GM18519 (cell line): ENCODE data around the gene KLF17.

Experiments used
- ATAC-seq: cut with Tn5 transposase; IDR thresholded peaks from one replicate; pipeline ENCODE4 v1.9.1; 2021; ENCODE audit warnings: mild to moderate bottlenecking, moderate library complexity; ENCODE audit not compliant: unreplicated experiment, low FRiP score

The KLF17 gene

GRCh38 chr1:44118682-44119081, at the start of gene KLF17:
Gene KLF17 (plus strand): TSS chr1:44118821. CDS start chr1:44118908, 87 bp downstream.
- ATAC-seq = no peak

- ATAC-seq = no peak
Observed at GRCh38 chr1:44071461-44071860, 47.2 kb upstream of the KLF17 start.

- ATAC-seq = no peak
Observed at GRCh38 chr1:44072204-44072603, 46.4 kb upstream of the KLF17 start.

DNA sequence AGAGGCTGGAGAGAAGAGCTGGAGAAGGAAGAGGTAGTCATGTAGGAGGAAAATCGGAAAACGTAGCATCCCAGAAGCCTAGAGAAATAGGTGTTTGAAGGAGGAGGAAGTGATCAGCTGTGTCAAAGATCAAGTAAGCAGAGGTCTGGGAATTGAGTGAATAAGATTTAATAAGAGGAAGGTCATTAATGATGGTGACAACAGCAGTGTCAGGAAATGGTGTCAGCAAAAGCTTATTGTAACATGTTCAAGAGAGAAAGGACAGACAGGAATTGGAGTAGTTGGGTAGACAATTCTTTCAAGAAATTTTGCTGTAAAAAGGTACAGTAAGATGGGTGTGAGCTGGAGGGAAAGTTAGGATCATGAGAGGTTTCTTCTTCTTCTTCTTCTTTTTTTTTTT, 45.8 kb upstream of the KLF17 start:
- ATAC-seq = no peak

DNA sequence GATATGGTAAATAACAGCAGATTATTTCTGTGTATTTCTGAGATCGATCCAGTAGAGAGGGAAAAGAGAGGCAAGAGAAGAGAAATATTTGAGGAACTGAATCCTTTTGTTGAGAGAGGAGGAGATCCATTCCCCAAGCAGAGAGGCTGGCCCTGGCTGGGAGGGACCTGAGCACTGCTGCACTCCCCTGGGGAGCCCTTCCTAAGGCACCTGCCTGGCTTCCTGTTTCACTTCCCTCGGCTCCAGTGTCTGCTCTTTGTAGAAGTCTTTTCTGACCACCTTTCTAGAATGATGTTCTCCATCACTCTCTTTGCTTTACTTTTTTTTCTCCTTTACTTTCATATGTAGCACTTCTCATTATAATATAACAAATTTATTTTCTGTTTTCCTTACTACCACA, 45.1 kb upstream of the KLF17 start:
- no peak for ATAC-seq

GRCh38 chr1:44074415-44074814, 44.2 kb upstream of the KLF17 start:
- no peak for ATAC-seq

GRCh38 chr1:44076066-44076465, 42.6 kb upstream of the KLF17 start:
- no peak for ATAC-seq

DNA sequence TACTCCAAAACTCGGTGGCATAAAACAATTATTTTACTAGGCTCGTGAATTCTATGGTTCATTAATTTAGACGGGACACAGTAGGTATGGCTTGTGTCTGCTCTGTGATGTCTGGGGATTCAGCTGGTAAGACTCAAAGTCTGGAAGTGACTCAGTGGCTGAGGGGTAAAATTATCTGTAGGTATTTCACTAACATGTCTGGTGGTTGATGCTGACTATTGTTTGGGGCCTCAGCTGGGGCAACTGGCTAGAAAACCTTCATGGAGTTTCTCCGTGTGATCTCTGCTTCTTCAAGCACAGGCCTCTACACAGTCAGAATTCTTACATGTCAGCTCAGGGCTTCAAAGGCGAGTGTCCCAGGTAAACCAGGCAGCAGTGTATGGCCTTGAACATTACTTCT, 41.2 kb upstream of the KLF17 start:
- no peak for ATAC-seq

GRCh38 chr1:44078104-44078503, 40.5 kb upstream of the KLF17 start:
- ATAC-seq = no peak

DNA sequence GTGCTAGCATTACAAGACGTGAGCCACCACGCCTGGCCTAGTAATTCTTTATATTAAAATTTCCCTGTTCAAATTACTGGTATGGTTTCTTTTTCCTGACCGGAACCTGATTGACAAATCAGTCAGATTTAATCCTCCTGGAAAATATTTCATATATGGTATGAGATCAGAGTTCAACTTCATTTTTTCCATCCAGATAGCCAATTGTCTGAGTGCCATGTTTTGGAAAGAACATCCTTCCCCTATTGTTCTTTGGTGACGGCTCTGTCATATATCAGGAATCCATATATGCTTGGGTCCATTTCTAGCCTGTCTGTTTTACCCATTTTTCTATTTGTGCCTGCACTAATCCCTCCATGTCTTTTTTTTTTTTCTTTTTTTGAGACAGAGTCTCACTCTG, 39.1 kb upstream of the KLF17 start:
- ATAC-seq = no peak

DNA sequence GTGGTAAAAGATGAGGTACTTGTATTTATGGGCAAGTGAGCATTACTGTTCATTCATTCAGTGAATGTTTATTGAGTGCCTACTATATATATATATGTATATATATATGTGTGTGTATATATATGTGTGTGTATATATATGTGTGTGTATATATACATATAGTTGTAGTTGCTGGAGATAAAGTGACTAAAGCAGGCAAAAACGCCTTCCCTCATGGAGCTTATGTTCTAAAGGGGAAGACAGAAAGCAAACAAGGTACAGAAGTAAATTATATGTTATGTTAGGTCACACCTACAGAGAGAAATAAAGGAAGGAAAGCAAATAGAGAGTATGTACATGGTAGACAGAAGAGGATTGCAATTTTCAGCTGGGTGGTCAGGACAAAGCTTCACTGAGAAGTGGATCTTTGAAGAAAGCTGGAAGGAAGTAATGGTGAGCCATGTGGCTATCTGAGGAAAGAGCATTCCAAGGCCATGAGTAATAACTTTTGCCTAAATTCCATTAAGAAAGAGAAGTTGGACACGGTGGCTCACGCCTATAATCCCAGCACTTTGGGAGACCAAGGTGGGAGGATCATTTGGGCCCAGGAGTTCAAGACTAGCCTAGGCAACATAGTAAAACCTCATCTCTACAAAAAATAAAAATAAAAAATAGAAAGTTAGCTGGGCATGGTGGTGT, 33.5 kb upstream of the KLF17 start:
- no peak for ATAC-seq

- ATAC-seq = no peak
Observed at GRCh38 chr1:44086692-44087474, 31.7 kb upstream of the KLF17 start.

DNA sequence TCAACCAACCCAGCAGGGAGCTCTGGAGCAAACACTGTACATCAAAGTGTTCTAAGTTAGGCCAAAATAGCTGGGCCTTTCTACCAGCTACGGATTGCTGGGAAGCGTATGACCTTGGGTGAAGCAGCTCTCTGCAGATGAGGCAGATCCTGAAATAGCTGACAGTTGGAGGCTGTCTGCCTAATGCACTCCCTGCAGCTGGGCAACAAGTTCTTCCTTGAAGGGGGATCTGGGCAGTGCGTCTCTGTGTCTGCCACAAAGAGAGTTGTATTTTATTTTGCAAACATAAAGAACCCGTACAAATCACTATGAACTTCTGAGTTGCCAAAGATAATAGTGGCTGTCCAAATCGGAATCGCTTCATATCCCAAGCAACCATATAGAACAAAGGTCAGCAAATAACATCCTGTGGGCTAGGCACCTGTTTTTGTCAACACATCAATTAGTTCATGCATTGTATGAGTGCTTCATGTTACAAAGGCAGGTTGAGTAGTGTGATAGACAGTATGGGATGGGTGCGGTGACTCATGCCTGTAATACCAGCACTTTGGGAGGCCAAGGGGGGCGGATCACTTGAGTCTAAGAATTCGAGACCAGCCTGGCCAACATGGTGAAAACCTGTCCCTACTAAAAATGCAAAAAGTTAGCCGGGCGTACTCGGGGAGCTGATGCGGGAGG, 29.1 kb upstream of the KLF17 start:
- no peak for ATAC-seq

DNA sequence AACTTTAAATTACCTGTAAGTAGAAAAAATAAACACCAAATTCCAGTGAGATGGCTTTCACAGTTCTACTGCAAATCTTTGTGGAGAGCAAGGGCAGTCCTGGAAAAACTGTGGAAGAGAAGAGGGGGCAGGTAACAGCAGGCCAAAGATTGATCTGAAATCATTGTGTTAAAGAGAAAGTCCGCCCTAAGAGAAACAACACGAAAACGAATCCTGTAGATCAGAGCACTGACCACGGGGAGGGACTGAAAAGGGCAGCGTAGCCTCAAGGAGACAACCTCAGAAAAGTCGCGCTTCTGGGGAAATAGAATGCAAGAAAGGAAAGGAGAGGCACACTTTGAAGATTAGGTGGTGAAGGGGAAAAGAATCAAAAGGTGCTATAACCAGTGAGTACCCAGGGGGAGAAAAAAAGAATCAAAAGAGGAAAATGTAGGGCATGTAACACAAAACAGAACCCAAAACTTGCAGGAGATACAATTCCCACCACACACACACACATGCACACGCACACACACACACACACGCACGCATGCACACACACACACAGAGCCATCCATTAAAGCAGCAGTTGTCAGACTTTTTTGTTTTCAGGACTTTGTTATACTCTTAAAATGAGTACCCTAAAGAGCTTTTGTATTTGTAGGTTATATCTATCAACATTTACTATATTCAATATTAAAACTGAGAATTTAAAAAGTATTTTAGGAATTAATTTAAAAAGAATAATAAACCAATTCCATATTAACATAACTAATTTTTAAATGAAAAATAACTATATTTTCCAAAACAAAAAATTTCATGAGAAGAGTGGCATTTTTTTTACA, 28.0 kb upstream of the KLF17 start:
- ATAC-seq = no peak

- no peak for ATAC-seq
Observed at GRCh38 chr1:44094047-44094446, 24.6 kb upstream of the KLF17 start.

DNA sequence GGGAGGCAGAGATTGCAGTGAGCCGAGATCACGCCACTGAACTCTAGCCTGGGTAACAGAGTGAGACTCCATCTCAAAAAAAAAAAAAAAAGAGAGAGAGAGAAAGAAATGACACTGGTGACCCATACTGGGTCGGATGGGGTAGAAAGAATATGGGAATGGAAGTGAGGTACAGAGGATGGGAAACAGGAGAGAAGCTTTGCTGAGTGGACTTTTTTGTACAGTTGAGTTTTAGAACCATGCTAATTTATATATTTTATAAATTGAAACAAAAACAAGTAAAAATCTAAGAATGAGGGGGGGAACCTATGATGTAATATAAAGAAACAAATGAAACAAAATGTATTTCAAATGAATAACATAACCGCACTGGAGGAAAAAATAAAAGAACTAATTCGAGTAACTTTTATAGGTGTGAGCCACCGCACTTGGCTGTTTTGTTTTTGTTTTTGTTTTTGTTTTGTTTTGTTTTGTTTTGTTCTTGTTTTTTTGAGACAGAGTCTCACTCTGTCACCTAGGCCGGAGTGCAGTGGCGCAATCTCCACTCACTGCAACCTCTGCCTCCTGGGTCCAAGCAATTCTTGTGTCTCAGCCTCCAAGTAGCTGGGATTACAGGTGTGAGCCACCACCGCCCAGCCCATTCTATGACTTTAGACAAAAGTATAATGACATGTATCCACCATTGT, 18.3 kb upstream of the KLF17 start:
- no peak for ATAC-seq

- no peak for ATAC-seq
Observed at GRCh38 chr1:44101328-44101727, 17.3 kb upstream of the KLF17 start.

- ATAC-seq = no peak
Observed at GRCh38 chr1:44103270-44104131, 15.1 kb upstream of the KLF17 start.

DNA sequence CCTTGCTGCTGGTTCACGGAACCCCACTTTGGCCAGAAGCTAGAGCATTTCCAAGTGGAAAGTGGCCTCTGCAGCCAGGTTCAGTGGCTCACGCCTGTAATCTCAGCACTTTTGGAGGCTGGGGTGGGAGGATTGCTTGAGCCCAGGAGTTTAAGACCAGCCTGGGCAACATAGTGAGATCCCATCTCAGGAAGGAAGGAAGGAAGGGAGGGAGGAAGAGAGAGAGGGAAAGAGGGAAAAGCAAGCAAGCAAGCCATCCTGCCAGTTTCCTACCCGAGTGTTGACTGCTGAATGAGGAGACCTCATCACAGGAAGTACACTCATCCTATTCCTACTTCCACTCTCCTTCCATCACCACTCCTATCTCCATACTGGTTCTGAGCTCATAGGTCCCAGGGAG, 12.8 kb upstream of the KLF17 start:
- no peak for ATAC-seq
